ENCODE data around the gene MFSD2B.
"Not testable (repeated sequence)": the region's sequence is repeated elsewhere in the genome, so short reads cannot be mapped to it uniquely, and the experiment has no call there.

MFSD2B gene

GRCh38 chr2:24012521-24013188, 2.8 kb downstream of the MFSD2B start:
- TF ChIP-seq POLR2A (IDR thresholded peaks at IDR 0.05; ENCODE audit: low read depth, low read length), result no peak
- FAIRE-seq (no peak), DNase-seq (ENCODE audit: insufficient read length, low spot score) (no peak)

- DNase-seq (ENCODE audit: insufficient read length, low spot score); FAIRE-seq: not testable (repeated sequence)
These were observed 5.0 kb downstream of the MFSD2B start for GRCh38 chr2:24014902-24015301.

- TF ChIP-seq POLR2A (IDR thresholded peaks at IDR 0.05; ENCODE audit: low read depth, low read length), result no peak; the same call in 1 of the 2 replicates
- peak; percentile 76 for DNase-seq (ENCODE audit: insufficient read length, low spot score)
- peak; percentile 94 for FAIRE-seq
These were observed 5.9 kb downstream of the MFSD2B start for GRCh38 chr2:24015562-24016375.

DNA sequence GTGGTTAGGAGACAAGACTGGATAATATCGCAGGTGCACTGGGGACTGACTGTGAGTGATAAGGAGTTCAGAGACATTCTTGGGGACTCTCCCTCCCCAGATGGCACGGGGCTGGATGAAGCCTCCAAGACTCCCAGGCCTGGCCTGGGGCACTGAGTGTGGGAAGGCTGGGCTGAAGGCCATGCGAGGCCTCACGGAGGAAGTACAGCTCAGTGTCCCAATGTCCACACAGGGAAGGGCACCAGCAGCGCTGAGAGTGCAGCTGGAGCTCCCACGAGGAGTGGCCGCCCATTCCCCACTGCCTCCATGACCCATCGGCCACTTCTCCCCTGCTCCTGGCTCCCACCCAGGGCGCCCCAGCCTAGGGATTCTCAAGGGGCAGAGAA, 6.5 kb downstream of the MFSD2B start:
- DNase-seq (ENCODE audit: insufficient read length, low spot score) (no peak), FAIRE-seq (no peak)
- no peak for TF ChIP-seq POLR2A (IDR thresholded peaks at IDR 0.05; ENCODE audit: low read depth, low read length)

GRCh38 chr2:24016853-24017703, 7.2 kb downstream of the MFSD2B start:
- FAIRE-seq, result no peak
- DNase-seq (ENCODE audit: insufficient read length, low spot score), result no peak
- no peak for TF ChIP-seq POLR2A (IDR thresholded peaks at IDR 0.05; ENCODE audit: low read depth, low read length)

DNA sequence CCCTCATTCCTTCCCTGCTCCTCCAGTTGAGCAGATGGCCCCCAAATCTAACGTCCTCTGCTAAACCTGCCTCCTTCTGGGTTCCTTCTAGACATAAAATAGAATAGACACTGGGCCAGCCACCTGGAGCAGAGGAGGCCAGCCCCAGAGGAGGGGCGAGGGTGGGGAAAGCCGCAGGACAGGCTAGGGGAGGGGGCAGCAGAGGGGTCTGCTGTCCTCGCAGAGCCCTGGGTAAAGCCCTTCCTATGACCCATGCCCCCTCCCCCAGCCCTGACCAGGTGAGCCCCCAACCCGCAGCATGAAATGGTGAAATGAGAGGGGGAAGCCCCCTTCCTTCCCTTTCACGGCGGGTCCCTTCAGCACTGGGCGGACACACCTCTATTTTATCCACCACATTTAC, 7.8 kb downstream of the MFSD2B start:
- no peak for DNase-seq (ENCODE audit: insufficient read length, low spot score)
- no peak for FAIRE-seq
- no peak for TF ChIP-seq POLR2A (IDR thresholded peaks at IDR 0.05; ENCODE audit: low read depth, low read length)

GRCh38 chr2:24018241-24018640, 8.4 kb downstream of the MFSD2B start:
- no peak for DNase-seq (ENCODE audit: insufficient read length, low spot score)
- FAIRE-seq, result no peak
- no peak for TF ChIP-seq POLR2A (IDR thresholded peaks at IDR 0.05; ENCODE audit: low read depth, low read length)

- TF ChIP-seq POLR2A (IDR thresholded peaks at IDR 0.05; ENCODE audit: low read depth, low read length), result no peak
- FAIRE-seq, result no peak
These were observed 9.8 kb downstream of the MFSD2B start for GRCh38 chr2:24019729-24020128.

GRCh38 chr2:24020244-24020643, 10.4 kb downstream of the MFSD2B start:
- DNase-seq (ENCODE audit: insufficient read length, low spot score) (no peak), FAIRE-seq (no peak)
- TF ChIP-seq POLR2A (IDR thresholded peaks at IDR 0.05; ENCODE audit: low read depth, low read length), result no peak

More at GRCh38 chr2:24019729-24020128, 9.8 kb downstream of the MFSD2B start:
- DNase-seq (ENCODE audit: insufficient read length, low spot score), result no peak

GRCh38 chr2:24021122-24021998, 11.5 kb downstream of the MFSD2B start:
- DNase-seq (ENCODE audit: insufficient read length, low spot score) (no peak), FAIRE-seq (no peak)
- no peak for TF ChIP-seq POLR2A (IDR thresholded peaks at IDR 0.05; ENCODE audit: low read depth, low read length)

GRCh38 chr2:24022324-24022974, 12.6 kb downstream of the MFSD2B start:
- TF ChIP-seq POLR2A (IDR thresholded peaks at IDR 0.05; ENCODE audit: low read depth, low read length), result no peak
- FAIRE-seq (no peak), DNase-seq (ENCODE audit: insufficient read length, low spot score) (no peak)

GRCh38 chr2:24022975-24023575, 13.2 kb downstream of the MFSD2B start:
- DNase-seq (ENCODE audit: insufficient read length, low spot score) (no peak), FAIRE-seq (no peak)
- TF ChIP-seq POLR2A (IDR thresholded peaks at IDR 0.05; ENCODE audit: low read depth, low read length), result no peak

All from H54 (cell line).